Spleen (tissue), 11 donors: ENCODE data around the gene CCL4L2. TPM values are rescaled to one million over a fixed set of nuclear protein-coding genes. Genes with fewer than 3 reads are reported as not detected.
"Not testable (repeated sequence)": the region's sequence is repeated elsewhere in the genome, so short reads cannot be mapped to it uniquely, and the experiment has no call there.

Source experiments
- DNase-seq: peaks from one replicate; pipeline ENCODE4 v3.0.0-alpha.2; 2020
- H3K27ac ChIP-seq, 8 donors: fragments of 200-600 bp; sonication (generic) in 7 of 8; 1 replicate in 4 of 8; 2 replicates in 4 of 8; pipeline versions ENCODE4 v1.5.0 to v1.8.0; 2016 to 2021; ENCODE audit warnings: inconsistent platforms in 4 of 8, mild to moderate bottlenecking in 4 of 8, moderate library complexity in 1 of 8
- H3K27me3 ChIP-seq, 7 donors: fragments of 200-600 bp; sonication (generic) in 6 of 7; replicated peaks in 1 of 7; 1 replicate in 4 of 7; 2 replicates in 3 of 7; pipeline versions ENCODE4 v1.5.0 to v1.8.0; 2016 to 2021; ENCODE audit warnings: inconsistent platforms in 3 of 7, mild to moderate bottlenecking in 1 of 7
- H3K36me3 ChIP-seq, 6 donors: fragments of 200-600 bp; sonication (generic) in 5 of 6; 1 replicate in 4 of 6; 2 replicates in 2 of 6; pipeline versions ENCODE4 v1.5.0 to v1.8.0; 2016 to 2021; ENCODE audit warnings: inconsistent platforms in 2 of 6
- H3K4me1 ChIP-seq, 6 donors: fragments of 200-600 bp; sonication (generic) in 5 of 6; 1 replicate in 3 of 6; 2 replicates in 3 of 6; pipeline versions ENCODE4 v1.5.0 to v1.8.0; 2016 to 2021; ENCODE audit warnings: inconsistent platforms in 3 of 6
- H3K4me3 ChIP-seq, 8 donors: fragments of 200-600 bp; sonication (generic) in 7 of 8; 1 replicate in 4 of 8; 2 replicates in 4 of 8; pipeline versions ENCODE4 v1.5.0 to v1.8.0; 2016 to 2021; ENCODE audit warnings: inconsistent platforms in 4 of 8, mild to moderate bottlenecking in 4 of 8, moderate library complexity in 2 of 8
- H3K9me3 ChIP-seq, 8 donors: fragments of 200-600 bp; sonication (generic) in 7 of 8; 1 replicate in 4 of 8; 2 replicates in 4 of 8; pipeline versions ENCODE4 v1.5.0 to v1.8.0; 2016 to 2021; ENCODE audit warnings: inconsistent platforms in 4 of 8
- CTCF ChIP-seq, 11 experiments: fragments of 200-600 bp in 7 of 11; fragments of 450-650 bp in 4 of 11; sonication (generic) in 4 of 11; IDR thresholded peaks in 8 of 11; conservative IDR thresholded peaks in 3 of 11; 1 replicate in 7 of 11; 2 replicates in 4 of 11; pipeline versions ENCODE4 v1.4.0 to v1.8.0; 2016 to 2021; ENCODE audit warnings: antibody characterized with exemption in 11 of 11, inconsistent platforms in 4 of 11, mild to moderate bottlenecking in 1 of 11
- POLR2A ChIP-seq, 3 donors: fragments of 450-650 bp; IDR thresholded peaks; one replicate each; pipeline ENCODE4 v1.5.1; 2017; ENCODE audit warnings: antibody characterized with exemption in 3 of 3, mild to moderate bottlenecking in 1 of 3
- POLR2AphosphoS5 ChIP-seq, 3 donors: sonication (generic); formaldehyde crosslinking; IDR thresholded peaks; one replicate each; pipeline ENCODE4 v1.5.1; 2017; ENCODE audit warnings: antibody characterized with exemption in 3 of 3
- WGBS, 5 donors: extraction: QIAGEN DNeasy Blood & Tissue Kit in 3 of 5; methylation state at CpG; one replicate each; pipeline versions ENCODE4 v1.1.5 to v1.1.7; 2013 to 2018; 5-methylcytosine and 5-hydroxymethylcytosine counted together
- intact Hi-C: fragments of 100-400 bp; cut with DNase I; formaldehyde crosslinking; loops from one replicate; pipeline ENCODE4 v1.15.0; 2023; ENCODE audit warnings: low total_unique reads
- polyA plus RNA-seq, 3 donors: library from polyadenylated mRNA; stranded (reverse); fragments of 200-250 nt; gene quantifications; one replicate each; pipeline ENCODE4 v1.2.1, GENCODE V29; 2013
- total RNA-seq, 7 donors: library from RNA; depleted of rRNA in 3 of 7; stranded (reverse); fragments of >200 nt in 3 of 7; fragmentation: NEBNext Ultra II Directional in 4 of 7; extraction: Animal tissue kit (Norgen Biotek cat#: 25700) in 4 of 7; gene quantifications; one replicate each; pipeline versions ENCODE4 v1.1.0 to v1.2.1, GENCODE V29; 2016 to 2021
- donor health status: healthy with polysubstance abuse.
- donor health status: DM: no; HTN: no; CAD: no; lungs with moderate emphysema.
- donor health status: DM: no; HTN: no; CAD: no.
- donor health status: Bipolar disorder and iron deficiency.
- donor health status: healthy.
- donor health status: DM: no; HTN: no; CAD: no.
- donor health status: DM: yes; HTN: yes; CAD: no.

Gene CCL4L2
- total and polyA plus RNA-seq, 10 donors = 2.3 to 22.2 (median 8.5) TPM; not detected in 1

GRCh38 chr17:36209575-36209974 is 1.3 kb upstream of the CCL4L2 start:
- Histone ChIP-seq H3K4me3 (no peak overlapping the region), H3K9me3 (no peaks in the 10 kb centered on the region), H3K36me3 (no peaks in the 10 kb centered on the region), H3K4me1 (peaks cover 0 to 66% (median 27%) of the 10 kb centered on the region in 6 donors), H3K27me3 (peaks cover 0 to 11% (median 0%) of the 10 kb centered on the region in 7 donors), H3K27ac (no peak overlapping the region)
- DNase-seq = no peak
- intact Hi-C loops = no loop called here
- TF ChIP-seq POLR2AphosphoS5 (IDR thresholded peaks at IDR 0.05) (no peak), CTCF (IDR thresholded peaks at IDR 0.05 in 8 of 11, conservative IDR thresholded peaks at IDR 0.05 in 3 of 11) (no peak), POLR2A (IDR thresholded peaks at IDR 0.05) (no peak)

GRCh38 chr17:36211484-36212271 is 815 bp downstream of the CCL4L2 start:
- intact Hi-C loops = not testable (repeated sequence)

GRCh38 chr17:36212272-36212605 is 1.4 kb downstream of the CCL4L2 start:
- Histone ChIP-seq H3K4me3 (peak overlapping the region in 2 of 8 donors; percentile 0 to 40), H3K9me3 (no peaks in the 10 kb centered on the region), H3K4me1 (peaks cover 0 to 69% (median 33%) of the 10 kb centered on the region in 6 donors), H3K36me3 (no peaks in the 10 kb centered on the region), H3K27me3 (peaks cover 0 to 11% (median 0%) of the 10 kb centered on the region in 7 donors), H3K27ac (peak overlapping the region in 7 of 8 donors; percentile 38 to 79 (median 51))
- 45 to 78% (median 46%) methylated on average over 3 to 4 of the region's 4 CpGs for WGBS, 5 donors
- TF ChIP-seq CTCF (IDR thresholded peaks at IDR 0.05 in 8 of 11, conservative IDR thresholded peaks at IDR 0.05 in 3 of 11) = no peak
- TF ChIP-seq POLR2AphosphoS5 (IDR thresholded peaks at IDR 0.05) = no peak
- no peak for TF ChIP-seq POLR2A (IDR thresholded peaks at IDR 0.05)
- intact Hi-C loops = no loop called here
- DNase-seq = no peak

More at GRCh38 chr17:36211484-36212271, 815 bp downstream of the CCL4L2 start:
- Histone ChIP-seq H3K4me3 (peak overlapping the region in 2 of 8 donors; percentile 0 to 40), H3K27ac (peak overlapping the region in 7 of 8 donors; percentile 38 to 79 (median 51)), H3K4me1 (peaks cover 0 to 71% (median 33%) of the 10 kb centered on the region in 6 donors), H3K27me3 (peaks cover 0 to 11% (median 0%) of the 10 kb centered on the region in 7 donors)
- WGBS, 5 donors = 29 to 49% (median 40%) methylated on average over 5 to 10 of the region's 10 CpGs
- DNase-seq = peak; percentile 76
- H3K9me3 ChIP-seq, H3K36me3 ChIP-seq: not testable (repeated sequence)

GRCh38 chr17:36212966-36213365 is 2.1 kb downstream of the CCL4L2 start:
- H3K9me3 ChIP-seq = peaks cover 0 to 4% (median under 1%) of the 10 kb centered on the region in 8 donors
- WGBS, 5 donors = 75 to 83% (median 81%) methylated on average over 3 of the region's 3 CpGs
- no peak for TF ChIP-seq POLR2A (IDR thresholded peaks at IDR 0.05)
- TF ChIP-seq CTCF (IDR thresholded peaks at IDR 0.05 in 8 of 11, conservative IDR thresholded peaks at IDR 0.05 in 3 of 11) = no peak
- TF ChIP-seq POLR2AphosphoS5 (IDR thresholded peaks at IDR 0.05) = no peak

More at GRCh38 chr17:36212966-36213365, 2.1 kb downstream of the CCL4L2 start:
- peak overlapping the region in 1 of 8 donors; percentile 40 for H3K4me3 ChIP-seq
- peak overlapping the region in 5 of 8 donors; percentile 36 to 79 (median 70) for H3K27ac ChIP-seq
- H3K4me1 ChIP-seq = peaks cover 0 to 69% (median 33%) of the 10 kb centered on the region in 6 donors
- DNase-seq = no peak
- H3K36me3 ChIP-seq = no peaks in the 10 kb centered on the region
- intact Hi-C loops = no loop called here
- peaks cover 0 to 11% (median 0%) of the 10 kb centered on the region in 7 donors for H3K27me3 ChIP-seq
